ENCODE results near the gene RBKS.
"Not testable (repeated sequence)": the region's sequence is repeated elsewhere in the genome, so short reads cannot be mapped to it uniquely, and the experiment has no call there.

Gene RBKS

DNA sequence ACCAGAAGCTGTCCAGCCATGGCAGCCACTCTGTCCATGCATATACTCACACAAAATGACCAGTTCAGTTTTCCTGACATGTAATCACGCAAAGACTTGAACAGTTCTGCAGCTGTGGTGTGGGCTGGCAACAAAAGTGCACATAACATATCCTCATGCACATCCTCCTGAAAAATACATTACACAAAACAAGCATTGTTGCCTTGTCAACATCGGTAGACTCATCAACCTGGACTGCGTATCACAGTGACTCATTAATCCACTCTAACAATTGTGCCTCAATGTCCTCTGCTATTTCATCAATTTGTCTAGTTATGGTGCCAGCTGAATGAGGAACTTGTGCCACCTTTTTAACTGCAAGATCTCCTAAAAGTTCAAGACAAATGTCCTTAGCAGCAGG lies 19.5 kb downstream of the RBKS start (continued):
- TF ChIP-seq ZNF785 (tag by site-specific recombination; IDR thresholded peaks at IDR 0.05) (no peak), ZBTB1 (tag by site-specific recombination; IDR thresholded peaks at IDR 0.05) (no peak), GLIS2 (tag by site-specific recombination; IDR thresholded peaks at IDR 0.05) (no peak), MZF1 (tag by site-specific recombination; IDR thresholded peaks at IDR 0.05; ENCODE audit: borderline replicate concordance) (no peak)

DNA sequence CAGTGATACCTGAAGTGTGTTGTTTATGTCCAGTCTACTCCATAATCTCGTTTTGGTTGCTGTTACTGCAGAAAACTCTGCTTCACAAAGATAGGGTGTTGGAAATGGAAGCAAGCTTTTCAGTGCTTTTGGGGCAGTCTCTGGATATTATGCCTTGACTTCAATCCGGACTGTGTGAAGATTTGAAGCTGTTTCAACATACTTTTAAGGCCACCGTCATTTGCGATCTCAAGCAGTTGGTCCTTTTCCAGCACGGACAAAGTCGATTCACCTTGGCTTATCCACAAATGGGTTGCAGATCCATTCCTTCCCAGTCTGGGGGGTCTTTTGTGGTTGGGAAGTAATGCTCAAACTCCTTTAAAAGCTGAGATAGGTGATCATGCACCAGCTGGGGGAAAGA lies 20.4 kb downstream of the RBKS start:
- H3K36me3 ChIP-seq (ENCODE audit: control insufficient read depth in 2 of 2, insufficient read depth in 1 of 2, low read length in 2 of 2): no peaks in the 10 kb centered on the region
- no peaks in the 10 kb centered on the region for H3K9me3 ChIP-seq (ENCODE audit: control insufficient read depth, insufficient read depth, low read depth, low read length)
- H3K4me1 ChIP-seq (ENCODE audit: control insufficient read depth, insufficient read depth, low read length): no peaks in the 10 kb centered on the region
- TF ChIP-seq ZNF654 (tag by site-specific recombination; IDR thresholded peaks at IDR 0.05; ENCODE audit: low read depth): no peak
- POLR2A ChIA-PET: no interaction called here
- CTCF ChIA-PET: interaction anchor here (0.8 kb wide), 1 partner anchor 19 kb away, joined by 4 read pairs; no protein-coding TSS in a partner anchor
- H3K27ac ChIP-seq (ENCODE audit: extremely low read depth, low read depth, low read length): no peak overlapping the region
- no peak overlapping the region for H3K4me3 ChIP-seq (ENCODE audit: low read depth, low read length)

DNA sequence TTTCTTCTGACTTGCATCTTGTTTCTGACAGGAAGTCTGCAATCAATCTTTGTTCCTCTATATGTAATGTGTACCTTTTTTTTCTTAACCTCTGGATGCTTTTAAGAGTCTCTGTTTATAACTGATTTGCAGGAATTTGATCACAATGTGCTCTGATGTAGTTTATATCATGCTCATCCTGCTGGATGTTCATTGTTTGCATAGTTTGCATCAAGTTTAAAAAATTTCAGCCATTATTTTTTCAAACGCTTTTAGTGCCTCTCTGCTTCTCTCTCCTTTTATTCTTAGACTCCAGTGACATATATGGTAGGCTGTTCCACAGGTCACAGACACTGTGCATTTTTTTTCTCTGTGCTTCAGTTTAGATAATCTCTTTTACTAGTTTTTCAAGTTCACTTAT lies 23.9 kb downstream of the RBKS start:
- H3K27ac ChIP-seq (ENCODE audit: extremely low read depth, low read depth, low read length): no peak overlapping the region
- H3K36me3 ChIP-seq (ENCODE audit: control insufficient read depth in 2 of 2, insufficient read depth in 1 of 2, low read length in 2 of 2): no peaks in the 10 kb centered on the region
- TF ChIP-seq MZF1 (tag by site-specific recombination; IDR thresholded peaks at IDR 0.05; ENCODE audit: borderline replicate concordance) (no peak), ZNF76 (tag by site-specific recombination; IDR thresholded peaks at IDR 0.05; ENCODE audit: borderline replicate concordance, low read depth) (no peak), ZNF266 (tag by site-specific recombination; IDR thresholded peaks at IDR 0.05; ENCODE audit: low read depth) (no peak), ZNF221 (tag by site-specific recombination; IDR thresholded peaks at IDR 0.05; ENCODE audit: borderline replicate concordance) (no peak), ZNF394 (tag by site-specific recombination; IDR thresholded peaks at IDR 0.05; ENCODE audit: borderline replicate concordance) (no peak), ZNF654 (tag by site-specific recombination; IDR thresholded peaks at IDR 0.05; ENCODE audit: low read depth) (no peak), ZNF621 (tag by site-specific recombination; IDR thresholded peaks at IDR 0.05) (no peak)
- ChIA-PET CTCF (no interaction called here), POLR2A (no interaction called here)
- no peaks in the 10 kb centered on the region for H3K9me3 ChIP-seq (ENCODE audit: control insufficient read depth, insufficient read depth, low read depth, low read length)
- H3K4me3 ChIP-seq (ENCODE audit: low read depth, low read length): no peak overlapping the region
- H3K4me1 ChIP-seq (ENCODE audit: control insufficient read depth, insufficient read depth, low read length): no peaks in the 10 kb centered on the region

DNA sequence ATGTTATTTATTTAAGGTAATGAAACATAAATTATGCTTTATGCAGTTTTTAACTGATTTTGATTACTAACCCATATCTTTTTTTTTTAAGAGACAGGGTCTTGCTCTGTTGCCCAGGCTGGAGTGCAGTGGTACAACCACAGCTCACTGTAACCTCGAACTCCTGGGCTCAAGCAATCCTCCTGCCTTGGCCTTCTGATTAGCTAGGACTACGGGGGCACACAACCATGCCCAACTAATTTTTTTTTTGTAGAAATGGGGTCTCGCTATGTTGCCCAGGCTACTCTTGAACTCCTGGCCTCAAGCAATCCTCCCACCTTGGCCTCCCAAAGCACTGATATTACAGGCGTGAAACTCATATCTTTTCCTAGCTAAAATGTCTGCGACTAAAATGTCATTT lies 26.2 kb downstream of the RBKS start:
- POLR2A ChIA-PET; H3K9me3 ChIP-seq (ENCODE audit: control insufficient read depth, insufficient read depth, low read depth, low read length); H3K27ac ChIP-seq (ENCODE audit: extremely low read depth, low read depth, low read length); H3K36me3 ChIP-seq (ENCODE audit: control insufficient read depth in 2 of 2, insufficient read depth in 1 of 2, low read length in 2 of 2); H3K4me1 ChIP-seq (ENCODE audit: control insufficient read depth, insufficient read depth, low read length); H3K4me3 ChIP-seq (ENCODE audit: low read depth, low read length); CTCF ChIA-PET: not testable (repeated sequence)
- peak; percentile 59; the same call in 1 of the 2 replicates for TF ChIP-seq ZNF121 (tag by site-specific recombination; IDR thresholded peaks at IDR 0.05)

DNA sequence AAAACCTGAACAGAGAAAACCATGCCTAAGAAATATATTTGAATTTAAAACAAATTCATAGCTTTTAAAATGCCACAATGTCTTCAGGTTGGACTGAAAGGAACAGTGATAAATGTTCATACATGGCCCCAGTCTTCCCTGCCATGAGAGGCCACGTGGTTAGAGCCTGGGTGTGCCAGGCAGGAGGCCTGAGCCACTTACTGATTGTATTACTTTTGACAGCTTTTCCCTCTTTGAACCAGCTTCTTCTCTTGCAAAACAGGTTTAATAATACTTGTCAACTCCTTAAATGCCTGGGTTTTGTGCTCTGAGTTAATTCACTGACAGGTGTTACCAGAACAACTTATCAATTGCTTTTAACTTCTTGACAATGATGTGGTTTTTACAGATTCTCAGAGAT lies 27.0 kb downstream of the RBKS start:
- Histone ChIP-seq H3K36me3 (ENCODE audit: control insufficient read depth in 2 of 2, insufficient read depth in 1 of 2, low read length in 2 of 2) (no peaks in the 10 kb centered on the region), H3K9me3 (ENCODE audit: control insufficient read depth, insufficient read depth, low read depth, low read length) (no peaks in the 10 kb centered on the region), H3K4me1 (ENCODE audit: control insufficient read depth, insufficient read depth, low read length) (no peaks in the 10 kb centered on the region), H3K4me3 (ENCODE audit: low read depth, low read length) (no peak overlapping the region), H3K27ac (ENCODE audit: extremely low read depth, low read depth, low read length) (no peak overlapping the region)
- no peak for TF ChIP-seq ZNF48 (tag by site-specific recombination; IDR thresholded peaks at IDR 0.05)
- no peak for TF ChIP-seq ZBTB10 (tag by site-specific recombination; IDR thresholded peaks at IDR 0.05)
- TF ChIP-seq AEBP2 (tag by site-specific recombination; IDR thresholded peaks at IDR 0.05; ENCODE audit: borderline replicate concordance): no peak
- no peak for TF ChIP-seq ZNF660 (tag by site-specific recombination; IDR thresholded peaks at IDR 0.05)
- TF ChIP-seq ZNF175 (tag by site-specific recombination; IDR thresholded peaks at IDR 0.05): no peak
- TF ChIP-seq ZNF18 (tag by site-specific recombination; IDR thresholded peaks at IDR 0.05): no peak
- POLR2A ChIA-PET: interaction anchor here (0.6 kb wide), 1 partner anchor 154 kb away, joined by 4 read pairs; no protein-coding TSS in a partner anchor
- CTCF ChIA-PET: no interaction called here

All from HEK293 (cell line).